KMS-11 (cell line): ENCODE data around the gene PATJ.
A peak's percentile ranks its signal among the peaks of the same experiment; 100 is the strongest.

ENCODE experiments used
- H2AFZ ChIP-seq: fragments of 200-600 bp; sonication (generic); 2 replicates; pipeline ENCODE4 v1.6.1; 2016; ENCODE audit warnings: antibody characterized with exemption, mixed run types, low read depth
- H3K27ac ChIP-seq: fragments of 200-600 bp; sonication (generic); 2 replicates; pipeline ENCODE4 v1.6.1; 2016; ENCODE audit warnings: mild to moderate bottlenecking, mixed run types
- H3K27me3 ChIP-seq: fragments of 200-600 bp; sonication (generic); 2 replicates; pipeline ENCODE4 v1.6.1; 2017; ENCODE audit warnings: mild to moderate bottlenecking, low read depth, mixed run types, moderate library complexity; ENCODE audit not compliant: insufficient read depth
- H3K36me3 ChIP-seq: fragments of 200-600 bp; sonication (generic); 2 replicates; pipeline ENCODE4 v1.6.1; 2017; ENCODE audit warnings: mild to moderate bottlenecking, mixed run types; ENCODE audit not compliant: insufficient read depth
- H3K4me1 ChIP-seq: fragments of 200-600 bp; sonication (generic); 2 replicates; pipeline ENCODE4 v1.6.1; 2016; ENCODE audit warnings: mild to moderate bottlenecking, low read depth, mixed run types; ENCODE audit not compliant: poor library complexity, severe bottlenecking
- H3K4me2 ChIP-seq: fragments of 200-600 bp; sonication (generic); 2 replicates; pipeline ENCODE4 v1.7.0; 2016; ENCODE audit warnings: mild to moderate bottlenecking, mixed run types
- H3K4me3 ChIP-seq: fragments of 200-600 bp; sonication (generic); IDR thresholded peaks from 2 replicates; pipeline ENCODE4 v1.6.1; 2017; ENCODE audit warnings: low read depth, low read length, mixed read lengths; ENCODE audit not compliant: insufficient read depth
- H3K79me2 ChIP-seq: fragments of 200-600 bp; sonication (generic); 2 replicates; pipeline ENCODE4 v1.6.1; 2016; ENCODE audit warnings: low read depth, mixed run types; ENCODE audit not compliant: insufficient read depth
- H3K9ac ChIP-seq: fragments of 200-600 bp; sonication (generic); 2 replicates; pipeline ENCODE4 v1.6.1; 2016; ENCODE audit warnings: mild to moderate bottlenecking, mixed run types
- H4K20me1 ChIP-seq: fragments of 200-600 bp; sonication (generic); 2 replicates; pipeline ENCODE4 v1.6.1; 2016; ENCODE audit warnings: mild to moderate bottlenecking, mixed run types; ENCODE audit not compliant: insufficient read depth
- CTCF ChIP-seq: fragments of 200-600 bp; sonication (generic); conservative IDR thresholded peaks from 2 replicates; pipeline ENCODE4 v1.6.1; 2017; ENCODE audit warnings: low read depth, mild to moderate bottlenecking, antibody characterized with exemption, low read length, moderate library complexity, mixed read lengths

The PATJ gene

GRCh38 chr1:61976566-61976965 is 234.3 kb downstream of the PATJ start:
- H2AFZ ChIP-seq, result no peak overlapping the region
- H3K27me3 ChIP-seq, result no peaks in the 10 kb centered on the region
- no peak overlapping the region for H3K9ac ChIP-seq
- TF ChIP-seq CTCF, result no peak
- no peak overlapping the region for H3K27ac ChIP-seq
- no peak overlapping the region for H3K4me3 ChIP-seq
- H3K36me3 ChIP-seq, result no peaks in the 10 kb centered on the region
- H3K79me2 ChIP-seq, result no peaks in the 10 kb centered on the region
- H4K20me1 ChIP-seq, result no peaks in the 10 kb centered on the region
- H3K4me1 ChIP-seq, result peaks cover 20% of the 10 kb centered on the region
- no peak overlapping the region for H3K4me2 ChIP-seq

- Histone ChIP-seq H3K36me3 (no peaks in the 10 kb centered on the region), H3K4me1 (peaks cover 32% of the 10 kb centered on the region), H3K4me3 (no peak overlapping the region), H3K27ac (no peak overlapping the region), H4K20me1 (no peaks in the 10 kb centered on the region), H3K4me2 (no peak overlapping the region), H3K79me2 (no peaks in the 10 kb centered on the region), H2AFZ (no peak overlapping the region), H3K9ac (no peak overlapping the region), H3K27me3 (no peaks in the 10 kb centered on the region)
- no peak for TF ChIP-seq CTCF
These were observed 236.5 kb downstream of the PATJ start for GRCh38 chr1:61978796-61979195.

GRCh38 chr1:61979729-61980128 is 237.4 kb downstream of the PATJ start:
- no peaks in the 10 kb centered on the region for H3K79me2 ChIP-seq
- H3K36me3 ChIP-seq, result no peaks in the 10 kb centered on the region
- no peak overlapping the region for H2AFZ ChIP-seq
- no peak overlapping the region for H3K9ac ChIP-seq
- H3K4me3 ChIP-seq, result no peak overlapping the region
- TF ChIP-seq CTCF, result no peak
- no peak overlapping the region for H3K27ac ChIP-seq
- H3K27me3 ChIP-seq, result no peaks in the 10 kb centered on the region
- no peak overlapping the region; the same call in 1 of the 2 replicates for H3K4me2 ChIP-seq
- peaks cover 32% of the 10 kb centered on the region for H3K4me1 ChIP-seq
- no peaks in the 10 kb centered on the region for H4K20me1 ChIP-seq

GRCh38 chr1:61980561-61980960 is 238.3 kb downstream of the PATJ start:
- Histone ChIP-seq H3K36me3 (no peaks in the 10 kb centered on the region), H3K4me3 (no peak overlapping the region), H3K27ac (no peak overlapping the region), H2AFZ (peak overlapping the region; percentile 20; the same call in 1 of the 2 replicates), H3K27me3 (no peaks in the 10 kb centered on the region), H4K20me1 (no peaks in the 10 kb centered on the region), H3K79me2 (no peaks in the 10 kb centered on the region), H3K4me1 (peaks cover 32% of the 10 kb centered on the region), H3K4me2 (peak overlapping the region; percentile 60), H3K9ac (no peak overlapping the region)
- TF ChIP-seq CTCF, result no peak
